ENCODE results near the gene TCF12. TPM values are rescaled to one million over a fixed set of nuclear protein-coding genes. Genes with fewer than 3 reads are reported as not detected.

The TCF12 gene
- total RNA-seq, 1 donor from 2014 or later: 123 TPM

DNA sequence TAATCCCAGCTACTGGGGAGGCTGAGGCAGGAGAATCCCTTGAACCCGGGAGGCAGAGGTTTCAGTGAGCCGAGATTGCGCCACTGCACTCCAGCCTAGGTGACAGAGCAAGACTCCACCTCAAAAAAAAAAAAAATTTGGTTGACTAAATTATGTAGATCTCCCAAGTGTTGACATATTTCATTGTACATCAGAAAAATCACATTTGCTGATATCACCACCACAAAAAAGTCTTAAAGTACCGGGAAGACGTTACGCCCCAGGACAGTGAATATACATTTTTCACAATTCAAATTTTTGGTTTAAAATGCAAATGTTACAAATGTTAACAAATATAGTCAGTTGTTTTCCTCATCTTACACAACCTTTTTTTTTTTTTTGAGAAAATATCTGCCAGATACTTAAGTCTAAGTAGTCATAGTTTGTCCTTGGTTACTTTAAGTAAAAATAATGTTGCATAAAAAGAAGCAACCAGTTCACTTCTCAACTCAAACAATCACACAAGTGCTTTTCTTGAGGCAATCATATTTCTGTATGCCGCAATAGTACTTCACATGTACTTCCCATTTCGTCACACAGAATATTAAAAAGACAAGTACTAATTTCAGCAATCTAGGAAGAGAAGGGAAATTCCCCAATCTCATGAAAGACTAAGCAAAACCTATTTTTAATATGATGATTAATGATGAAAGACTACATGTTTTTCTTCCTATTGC, 41.0 kb upstream of the TCF12 start:
- H3K27ac Mint-ChIP-seq (ENCODE audit: unreplicated experiment): no peak overlapping the region
- TF ChIP-seq, protein P1, sequence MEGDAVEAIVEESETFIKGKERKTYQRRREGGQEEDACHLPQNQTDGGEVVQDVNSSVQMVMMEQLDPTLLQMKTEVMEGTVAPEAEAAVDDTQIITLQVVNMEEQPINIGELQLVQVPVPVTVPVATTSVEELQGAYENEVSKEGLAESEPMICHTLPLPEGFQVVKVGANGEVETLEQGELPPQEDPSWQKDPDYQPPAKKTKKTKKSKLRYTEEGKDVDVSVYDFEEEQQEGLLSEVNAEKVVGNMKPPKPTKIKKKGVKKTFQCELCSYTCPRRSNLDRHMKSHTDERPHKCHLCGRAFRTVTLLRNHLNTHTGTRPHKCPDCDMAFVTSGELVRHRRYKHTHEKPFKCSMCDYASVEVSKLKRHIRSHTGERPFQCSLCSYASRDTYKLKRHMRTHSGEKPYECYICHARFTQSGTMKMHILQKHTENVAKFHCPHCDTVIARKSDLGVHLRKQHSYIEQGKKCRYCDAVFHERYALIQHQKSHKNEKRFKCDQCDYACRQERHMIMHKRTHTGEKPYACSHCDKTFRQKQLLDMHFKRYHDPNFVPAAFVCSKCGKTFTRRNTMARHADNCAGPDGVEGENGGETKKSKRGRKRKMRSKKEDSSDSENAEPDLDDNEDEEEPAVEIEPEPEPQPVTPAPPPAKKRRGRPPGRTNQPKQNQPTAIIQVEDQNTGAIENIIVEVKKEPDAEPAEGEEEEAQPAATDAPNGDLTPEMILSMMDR (IDR thresholded peaks at IDR 0.05; ENCODE audit: unreplicated experiment): no peak
- no peak for DNase-seq (ENCODE audit: low spot score)

DNA sequence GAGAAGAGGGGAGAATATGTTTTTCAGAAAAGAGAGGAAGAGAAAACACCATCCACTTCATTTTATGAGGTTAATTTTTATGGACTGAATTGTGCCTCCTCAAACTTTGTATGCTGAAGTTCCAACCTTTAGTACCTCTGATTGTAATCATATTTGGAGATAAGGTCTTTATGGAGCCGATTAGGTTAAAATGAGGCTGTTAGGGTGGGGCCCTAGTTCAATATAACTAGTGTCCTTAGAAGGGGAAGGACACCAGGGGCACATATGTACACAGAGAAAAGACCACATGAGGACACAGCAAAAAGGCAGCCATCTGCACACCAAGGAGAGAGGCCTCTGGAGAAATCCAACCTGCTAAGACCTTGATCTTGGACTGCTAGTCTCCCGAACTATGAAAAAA, 38.9 kb upstream of the TCF12 start:
- no peaks in the 10 kb centered on the region for H3K9me3 Mint-ChIP-seq (ENCODE audit: unreplicated experiment)

More for the DNA sequence above, 41.0 kb upstream of the TCF12 start:
- Mint-ChIP-seq H3K27me3 (ENCODE audit: unreplicated experiment) (no peaks in the 10 kb centered on the region), H3K9me3 (ENCODE audit: unreplicated experiment) (no peaks in the 10 kb centered on the region), H3K4me1 (ENCODE audit: unreplicated experiment) (no peaks in the 10 kb centered on the region), H3K4me3 (ENCODE audit: unreplicated experiment) (no peak overlapping the region), H3K36me3 (ENCODE audit: low read depth, unreplicated experiment) (no peaks in the 10 kb centered on the region)

DNA sequence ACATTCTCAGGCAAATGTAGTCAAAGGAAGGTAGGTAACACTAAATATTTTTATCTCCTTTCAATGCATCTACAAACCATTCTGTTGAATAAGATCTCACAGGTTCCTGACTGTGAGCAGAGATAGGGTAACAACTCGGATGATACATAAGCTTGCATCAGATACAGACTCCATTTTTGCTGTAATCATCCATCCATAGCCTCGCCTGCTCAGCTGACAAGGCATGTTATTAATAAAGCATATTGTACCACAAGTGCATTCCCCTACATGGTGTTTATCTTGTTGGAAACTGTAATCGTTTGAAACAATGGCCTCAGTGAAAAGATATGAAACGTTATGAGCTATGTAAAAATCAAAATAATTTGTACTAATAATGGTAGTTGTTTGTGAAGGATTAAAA, 35.4 kb upstream of the TCF12 start:
- H3K9me3 Mint-ChIP-seq (ENCODE audit: unreplicated experiment): no peaks in the 10 kb centered on the region
- TF ChIP-seq, protein P1 (IDR thresholded peaks at IDR 0.05; ENCODE audit: unreplicated experiment): no peak
- peaks cover 19% of the 10 kb centered on the region for H3K4me1 Mint-ChIP-seq (ENCODE audit: unreplicated experiment)
- peaks cover 8% of the 10 kb centered on the region for H3K27me3 Mint-ChIP-seq (ENCODE audit: unreplicated experiment)
- H3K36me3 Mint-ChIP-seq (ENCODE audit: low read depth, unreplicated experiment): no peaks in the 10 kb centered on the region
- H3K27ac Mint-ChIP-seq (ENCODE audit: unreplicated experiment): no peak overlapping the region
- H3K4me3 Mint-ChIP-seq (ENCODE audit: unreplicated experiment): no peak overlapping the region
- DNase-seq (ENCODE audit: low spot score): no peak

More for the DNA sequence above, 38.9 kb upstream of the TCF12 start:
- Mint-ChIP-seq H3K36me3 (ENCODE audit: low read depth, unreplicated experiment) (no peaks in the 10 kb centered on the region), H3K27ac (ENCODE audit: unreplicated experiment) (no peak overlapping the region), H3K4me3 (ENCODE audit: unreplicated experiment) (no peak overlapping the region), H3K27me3 (ENCODE audit: unreplicated experiment) (peaks cover under 1% of the 10 kb centered on the region), H3K4me1 (ENCODE audit: unreplicated experiment) (no peaks in the 10 kb centered on the region)
- TF ChIP-seq, protein P1 (IDR thresholded peaks at IDR 0.05; ENCODE audit: unreplicated experiment): no peak
- DNase-seq (ENCODE audit: low spot score): no peak

DNA sequence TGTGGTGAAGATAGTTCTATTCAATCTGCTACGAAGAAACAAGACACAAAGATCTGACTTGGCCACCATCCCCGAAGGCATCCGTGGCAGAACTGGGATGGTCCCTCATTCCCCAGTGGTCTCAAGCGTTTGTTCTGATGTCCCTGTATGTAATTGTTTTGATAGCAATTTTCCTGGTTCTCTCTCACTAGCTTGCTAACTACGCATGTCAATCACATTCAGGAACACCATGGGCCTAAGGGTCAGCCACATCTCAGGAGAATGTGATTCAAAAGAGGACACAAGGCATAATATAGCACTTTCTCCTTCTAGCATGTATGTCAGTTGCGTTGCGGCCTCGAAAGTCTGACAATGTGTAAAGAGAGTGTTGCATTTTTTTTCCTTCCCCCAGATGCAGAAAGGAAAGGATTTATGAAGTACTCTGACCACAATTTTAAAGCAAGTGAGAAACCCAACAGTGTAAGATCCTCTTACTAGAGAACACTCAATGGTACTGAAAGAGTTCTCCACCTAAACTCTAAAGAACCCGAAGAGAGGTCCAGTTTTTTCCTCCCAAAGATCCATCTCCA, 32.0 kb upstream of the TCF12 start:
- H3K27ac Mint-ChIP-seq (ENCODE audit: unreplicated experiment): peak overlapping the region; percentile 94
- TF ChIP-seq, protein P1 (IDR thresholded peaks at IDR 0.05; ENCODE audit: unreplicated experiment): no peak
- H3K4me1 Mint-ChIP-seq (ENCODE audit: unreplicated experiment): peaks cover 35% of the 10 kb centered on the region
- H3K9me3 Mint-ChIP-seq (ENCODE audit: unreplicated experiment): no peaks in the 10 kb centered on the region
- peak overlapping the region; percentile 91 for H3K4me3 Mint-ChIP-seq (ENCODE audit: unreplicated experiment)
- no peak for DNase-seq (ENCODE audit: low spot score)
- no peaks in the 10 kb centered on the region for H3K36me3 Mint-ChIP-seq (ENCODE audit: low read depth, unreplicated experiment)
- H3K27me3 Mint-ChIP-seq (ENCODE audit: unreplicated experiment): peaks cover 8% of the 10 kb centered on the region
